Posterior vena cava (tissue), 2 donors: ENCODE results near the gene LRRC3C. TPM values are rescaled to one million over a fixed set of nuclear protein-coding genes. Genes with fewer than 3 reads are reported as not detected.

Experiments used
- DNase-seq: peaks from one replicate; pipeline ENCODE4 v3.0.0-alpha.2; 2020; ENCODE audit warnings: low spot score
- intact Hi-C, 2 donors: fragments of 100-400 bp; cut with DNase I; formaldehyde crosslinking; loops; one replicate each; pipeline versions ENCODE4 v1.14.1 to v1.14.2; 2022 to 2023
- total RNA-seq, 2 donors: library from RNA; stranded (reverse); fragmentation: NEBNext Ultra II Directional; extraction: Animal tissue kit (Norgen Biotek cat#: 25700); gene quantifications; one replicate each; pipeline ENCODE4 v1.2.1, GENCODE V29; 2021
- donor health status: DM: yes; HTN: yes; CAD: no.
- donor health status: DM: yes; HTN: yes; CAD: no.

The LRRC3C gene
- total RNA-seq, 2 donors from 2014 or later = not detected

DNA sequence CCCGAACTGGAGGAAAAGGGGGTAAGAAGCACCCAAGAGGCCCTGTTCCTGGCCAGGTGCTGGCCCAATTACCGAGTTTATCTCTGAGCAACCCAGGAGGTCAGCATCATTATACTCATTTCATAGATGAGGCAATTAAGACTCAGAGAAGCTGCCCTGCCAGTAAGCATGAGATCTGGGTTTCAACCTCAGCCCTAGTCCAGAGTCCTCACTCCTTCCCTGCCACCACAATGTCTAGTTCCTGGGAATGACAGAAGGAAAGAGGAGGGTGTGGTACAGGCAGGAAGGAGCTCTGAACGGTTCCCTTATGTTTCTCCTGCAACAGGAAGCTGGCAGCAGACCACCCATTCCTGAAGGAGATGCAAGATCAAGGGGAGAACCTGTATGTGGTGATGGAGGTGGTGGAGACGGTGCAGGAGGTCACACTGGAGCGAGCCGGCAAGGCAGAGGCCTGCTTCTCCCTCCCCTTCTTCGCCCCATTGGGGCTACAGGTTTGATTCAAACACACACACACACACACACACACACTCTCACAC is 42.7 kb downstream of the LRRC3C start:
- intact Hi-C loops = no loop called here

DNA sequence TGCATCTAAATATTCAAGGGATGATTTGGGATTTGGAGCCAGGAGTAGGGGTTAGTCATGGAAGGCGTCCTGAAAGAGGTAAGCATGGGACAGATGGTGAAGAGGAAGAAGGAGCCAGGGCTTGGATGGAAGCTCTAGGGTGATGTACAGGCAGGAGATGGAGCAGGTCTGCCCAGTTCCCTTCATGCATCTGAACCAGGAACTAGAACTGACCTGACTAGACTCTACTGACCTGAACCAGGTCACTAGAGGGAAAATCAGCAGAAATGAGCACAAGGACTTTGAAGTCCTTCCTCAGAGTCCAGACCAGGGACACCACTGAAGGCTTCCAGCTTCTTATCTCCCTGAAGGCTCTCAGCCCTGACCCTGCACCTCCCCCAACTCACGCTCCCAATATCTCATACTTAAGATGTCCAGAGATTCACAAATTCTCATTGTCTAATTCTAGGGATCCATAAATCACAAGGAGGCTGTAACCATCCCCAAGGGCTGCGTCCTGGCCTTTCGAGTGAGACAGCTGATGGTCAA is 43.6 kb downstream of the LRRC3C start:
- no peak for DNase-seq
- intact Hi-C loops = no loop called here

More for the DNA sequence above, 42.7 kb downstream of the LRRC3C start:
- no peak for DNase-seq

DNA sequence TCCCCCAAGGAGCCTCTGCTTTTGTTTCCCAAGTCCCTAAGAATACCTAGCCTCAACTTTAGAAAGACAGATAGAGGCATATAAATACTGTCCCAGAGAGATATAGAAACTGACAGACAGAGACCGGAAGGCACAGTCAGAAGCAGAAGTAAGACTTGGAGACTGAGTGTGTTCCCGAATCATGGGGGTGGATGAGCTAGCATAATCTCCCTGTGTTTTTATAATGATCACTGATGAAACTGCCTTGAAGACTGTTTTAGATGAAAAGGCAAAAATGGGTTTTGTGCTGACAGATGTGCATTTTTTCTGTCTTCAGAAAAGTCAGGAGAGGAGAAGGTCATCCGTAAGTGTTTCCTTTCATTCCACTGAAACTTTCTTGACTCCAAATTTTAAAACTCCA is 44.7 kb downstream of the LRRC3C start:
- intact Hi-C loops = no loop called here
- DNase-seq = no peak

DNA sequence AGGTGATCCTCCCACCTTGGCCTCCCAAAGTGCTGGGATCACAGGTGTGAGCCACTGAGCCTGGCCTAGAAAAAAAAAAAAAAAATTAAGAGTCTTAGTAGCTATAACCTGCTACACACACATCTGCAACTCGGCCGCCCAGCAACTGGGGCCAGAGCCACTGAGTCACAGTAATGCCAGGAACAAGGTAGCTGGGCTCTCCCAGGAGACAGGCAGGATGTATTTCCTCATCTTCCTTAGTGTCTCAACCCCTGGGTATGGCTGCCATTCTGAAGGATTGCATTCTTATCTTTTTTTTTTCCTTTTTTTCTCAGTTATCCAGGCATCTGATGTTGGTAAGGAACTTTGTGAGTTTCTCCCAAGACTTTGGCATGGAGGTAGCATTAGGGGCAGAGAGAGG is 46.0 kb downstream of the LRRC3C start:
- intact Hi-C loops = no loop called here
- no peak for DNase-seq

DNA sequence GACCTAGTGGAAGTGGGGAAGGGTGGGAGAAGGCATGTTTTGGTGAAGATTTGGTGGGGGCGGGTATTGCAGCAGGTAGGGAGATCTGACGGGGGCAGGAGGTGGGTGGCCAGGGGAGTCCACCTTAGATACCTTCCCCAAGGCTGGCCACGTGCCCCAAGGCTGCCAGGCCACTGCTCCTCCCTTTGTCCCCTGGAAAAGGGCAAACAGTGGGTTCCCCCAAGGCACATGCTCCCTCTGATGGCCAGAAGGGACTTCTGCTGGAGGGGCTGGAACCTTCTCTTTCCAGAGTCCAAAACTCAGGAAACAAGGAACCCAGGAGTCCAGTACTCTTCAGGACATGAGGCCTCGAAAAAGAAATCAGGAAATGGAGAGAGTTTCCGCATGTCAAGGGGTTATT is 46.9 kb downstream of the LRRC3C start:
- DNase-seq = no peak
- intact Hi-C loops = no loop called here

DNA sequence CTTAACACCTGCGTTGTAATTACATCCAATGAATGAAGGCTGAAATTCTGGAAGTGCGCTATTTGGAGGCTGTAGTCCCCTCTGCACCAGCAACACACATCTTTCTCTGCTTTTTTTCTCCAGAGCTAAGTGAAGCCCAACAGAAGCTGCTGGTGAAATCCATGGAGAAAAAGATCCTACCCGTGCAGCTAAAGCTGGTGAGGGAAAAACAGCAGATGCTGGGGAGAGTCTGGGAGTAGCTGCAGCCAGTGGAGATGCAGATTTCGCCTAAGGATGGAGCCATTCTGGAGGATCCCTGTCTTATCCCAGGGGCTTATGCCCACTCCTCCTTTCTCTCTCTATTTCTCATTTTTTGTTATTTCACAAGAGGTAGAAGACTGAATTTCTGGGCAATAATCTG is 48.3 kb downstream of the LRRC3C start:
- intact Hi-C loops = no loop called here
- DNase-seq = no peak

DNA sequence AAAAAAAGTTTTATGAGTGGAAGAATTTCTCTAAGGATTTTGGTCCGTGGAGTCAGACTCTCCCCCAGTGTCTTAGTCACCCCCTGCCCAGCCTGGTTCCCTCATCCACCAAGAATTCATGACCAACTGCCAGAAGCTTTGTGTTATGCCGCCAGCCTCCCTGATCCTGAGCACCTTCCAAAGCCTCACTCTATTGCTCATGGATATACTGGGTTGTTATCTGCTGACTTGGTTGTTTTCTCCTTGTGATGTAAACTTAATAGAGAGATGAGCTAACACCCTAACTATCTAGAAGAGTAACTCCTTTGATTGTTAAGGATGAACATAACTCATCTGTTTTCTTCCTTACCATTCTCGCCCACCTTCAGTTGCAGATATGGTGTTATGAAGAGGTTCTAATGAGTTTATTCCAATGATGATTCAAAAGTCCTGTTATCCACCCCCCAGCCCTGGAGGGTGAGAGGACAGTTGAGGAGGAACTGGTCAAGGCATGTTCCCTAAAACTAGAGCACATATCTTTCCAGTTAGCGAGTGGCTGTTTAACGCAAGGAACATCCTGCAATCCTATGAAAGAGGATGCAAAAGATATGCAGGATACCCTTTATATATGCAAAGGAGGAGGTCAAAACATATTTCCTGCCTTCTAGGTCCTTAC is 51.6 kb downstream of the LRRC3C start:
- DNase-seq = no peak
- intact Hi-C loops = no loop called here

DNA sequence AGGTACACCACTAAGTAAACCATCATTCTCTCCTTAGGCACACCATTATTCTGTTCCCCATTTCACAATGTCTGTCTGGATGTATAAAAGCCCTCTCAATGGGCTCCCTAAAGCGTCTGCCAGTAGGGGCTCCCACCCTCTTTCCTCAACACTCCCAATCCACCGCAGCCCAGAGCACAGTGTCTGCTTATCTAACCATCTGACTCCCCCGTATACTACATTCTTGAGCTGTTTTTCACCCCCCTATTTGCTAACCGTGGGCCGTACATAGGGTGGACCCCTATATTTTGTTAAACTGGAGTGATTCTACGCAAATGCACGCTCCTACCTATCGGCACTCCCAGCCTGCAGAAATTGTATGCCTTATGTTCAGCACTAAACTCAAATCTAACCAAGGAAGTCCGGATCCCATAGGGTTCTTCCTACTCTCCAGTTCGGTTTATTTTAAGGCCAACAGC is 52.4 kb downstream of the LRRC3C start:
- peak; percentile 60 for DNase-seq
- intact Hi-C loops = no loop called here

DNA sequence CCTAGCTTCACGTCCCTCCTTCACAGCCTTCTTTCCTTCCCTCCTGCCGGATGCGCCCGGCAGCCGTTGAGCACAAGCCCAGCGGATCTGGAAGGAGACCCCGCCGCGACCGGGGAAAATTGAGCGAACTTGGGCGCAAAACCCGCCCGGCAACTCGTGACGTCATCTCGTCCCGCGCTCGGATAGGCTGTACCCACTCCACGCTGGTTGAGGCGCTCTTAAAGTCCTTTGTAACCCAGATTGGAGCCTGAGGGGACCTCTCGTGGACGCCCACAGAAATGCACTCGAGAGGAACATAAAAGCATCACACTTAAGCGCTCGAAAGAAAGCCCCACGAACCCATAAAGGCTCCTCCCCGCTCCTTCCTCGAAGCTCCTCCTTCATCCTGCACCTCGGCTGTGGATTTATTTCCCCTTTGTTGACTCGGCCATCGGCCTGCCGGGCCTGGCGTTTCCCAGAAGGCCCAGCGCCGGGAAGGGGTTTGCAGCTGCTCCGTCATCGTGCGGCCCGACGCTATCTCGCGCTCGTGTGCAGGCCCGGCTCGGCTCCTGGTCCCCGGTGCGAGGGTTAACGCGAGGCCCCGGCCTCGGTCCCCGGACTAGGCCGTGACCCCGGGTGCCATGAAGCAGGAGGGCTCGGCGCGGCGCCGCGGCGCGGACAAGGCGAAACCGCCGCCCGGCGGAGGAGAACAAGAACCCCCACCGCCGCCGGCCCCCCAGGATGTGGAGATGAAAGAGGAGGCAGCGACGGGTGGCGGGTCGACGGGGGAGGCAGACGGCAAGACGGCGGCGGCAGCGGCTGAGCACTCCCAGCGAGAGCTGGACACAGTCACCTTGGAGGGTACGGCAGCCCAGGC is 53.0 kb downstream of the LRRC3C start, which contains the start of gene PSMD3:
Gene PSMD3 (plus strand): TSS at position 457 of the 856 bp plus-strand sequence. CDS start 164 bp downstream, at position 621.
- DNase-seq = peak; percentile 99
- intact Hi-C loops = no loop called here

DNA sequence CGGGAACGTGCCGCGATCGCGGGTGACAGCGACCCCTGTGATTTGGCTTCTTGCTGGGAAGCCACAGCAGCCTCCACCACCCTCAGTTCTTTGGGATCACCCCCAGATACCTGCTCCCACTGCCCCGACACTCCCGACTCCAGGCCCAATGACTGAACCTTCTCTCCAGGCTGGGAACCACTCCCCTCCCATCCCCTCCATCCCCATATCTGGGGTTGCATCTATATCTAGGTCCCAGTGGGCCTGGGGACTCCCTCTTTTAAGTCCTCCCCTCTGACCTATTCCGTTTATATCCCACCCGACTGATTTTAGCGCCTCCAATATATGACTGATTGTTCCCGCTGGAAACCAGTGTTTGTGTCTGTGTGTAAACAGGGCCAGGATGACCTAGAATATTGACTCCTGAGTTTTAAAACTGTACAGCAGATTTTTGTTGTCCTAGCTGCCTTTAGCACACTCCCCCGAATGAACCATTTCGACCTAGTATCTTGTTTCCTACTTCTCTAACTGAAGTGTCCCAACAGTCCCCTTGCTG is 53.7 kb downstream of the LRRC3C start:
- no peak for DNase-seq
- intact Hi-C loops = no loop called here

DNA sequence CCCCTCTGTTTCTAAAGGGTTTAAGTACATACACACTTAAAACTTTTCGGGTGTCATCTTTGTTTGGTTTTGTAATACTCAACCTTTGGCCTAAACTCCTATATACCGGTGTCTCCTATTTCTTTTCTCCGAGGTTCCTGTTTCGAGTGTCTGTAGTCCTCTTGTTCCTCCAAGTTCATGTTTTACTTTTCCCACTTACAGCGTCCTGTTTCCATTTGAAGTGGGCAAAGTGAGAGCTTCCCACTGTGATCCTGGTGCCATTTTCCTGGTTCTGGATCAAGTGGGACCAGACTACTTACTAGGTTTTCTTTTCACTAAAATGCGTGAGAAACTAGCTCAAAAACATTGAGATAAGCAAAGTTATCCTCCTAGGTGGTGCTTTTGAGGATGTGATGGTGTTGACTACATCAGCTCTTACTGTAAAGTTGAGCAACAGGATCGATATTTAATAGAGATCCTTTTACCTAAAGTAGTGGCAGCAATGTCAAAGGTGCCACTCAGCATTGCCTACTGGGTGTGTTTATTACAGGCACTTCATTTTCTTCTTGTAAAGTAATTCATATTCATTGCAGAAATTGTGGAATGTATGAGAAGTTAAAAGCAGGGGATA is 54.3 kb downstream of the LRRC3C start:
- DNase-seq = no peak
- intact Hi-C loops = no loop called here

DNA sequence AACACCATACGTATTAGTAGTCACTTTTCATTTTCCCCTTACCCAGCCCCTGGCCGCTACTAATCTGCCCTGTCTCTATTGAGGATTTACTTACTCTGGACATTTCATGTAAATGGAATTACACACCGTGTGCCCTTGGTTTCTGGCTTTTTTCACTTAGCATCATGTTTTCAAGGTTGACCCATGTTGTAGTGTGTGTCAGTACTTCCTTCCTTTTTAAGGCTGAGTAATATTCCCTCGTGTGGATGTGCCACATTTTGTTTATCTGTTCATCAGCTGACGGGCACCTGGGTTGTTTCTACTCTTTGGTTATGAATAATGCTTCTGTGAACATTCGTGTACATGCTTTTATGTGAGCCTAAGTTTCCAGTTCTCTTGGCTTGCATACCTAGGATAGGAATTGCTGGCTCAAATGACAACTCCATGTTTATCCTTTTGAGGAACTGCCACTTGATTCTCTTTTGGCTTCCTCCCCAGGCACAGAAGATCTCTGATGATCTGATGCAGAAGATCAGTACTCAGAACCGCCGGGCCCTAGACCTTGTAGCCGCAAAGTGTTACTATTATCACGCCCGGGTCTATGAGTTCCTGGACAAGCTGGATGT is 60.8 kb downstream of the LRRC3C start:
- no peak for DNase-seq
- intact Hi-C loops = no loop called here

DNA sequence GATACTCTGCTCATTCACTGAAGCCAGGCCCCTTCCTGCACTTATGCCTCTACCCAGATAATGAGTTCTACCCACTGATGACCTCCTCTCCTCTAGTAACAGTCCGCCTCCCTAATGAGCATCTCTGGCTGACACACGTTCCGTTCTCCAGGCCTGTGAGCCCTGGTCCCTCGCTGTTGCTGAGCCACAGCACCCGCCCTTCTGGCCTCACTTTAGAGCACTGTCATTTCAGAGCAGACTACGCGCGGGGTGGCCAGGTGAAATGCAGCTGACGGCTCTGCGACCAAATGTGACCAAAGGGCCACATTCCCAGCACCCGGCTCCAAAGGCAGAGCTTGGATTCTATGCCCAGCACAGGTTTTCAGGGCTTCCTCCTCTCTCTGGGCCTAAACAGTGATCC is 66.9 kb downstream of the LRRC3C start:
- DNase-seq = peak; percentile 50
- intact Hi-C loops = no loop called here

Other genes with a start within 250 kb of the LRRC3C start
- 10 to 100 TPM; 12.0 to 12.3 TPM for gene PGAP3, start 239.7 kb upstream of the LRRC3C start, total RNA-seq
- gene ERBB2, start 227.7 kb upstream of the LRRC3C start, total RNA-seq = 10 to 100 TPM; 33.0 to 42.8 TPM
- 10 to 100 TPM; 27.4 to 33.6 TPM for gene MIEN1, start 197.2 kb upstream of the LRRC3C start, total RNA-seq
- not detected for gene GRB7, start 189.8 kb upstream of the LRRC3C start, total RNA-seq
- 1 to 10 TPM; 1.6 TPM for gene IKZF3, start 63.4 kb upstream of the LRRC3C start, total RNA-seq
- gene ZPBP2, start 59.5 kb upstream of the LRRC3C start, total RNA-seq = not detected
- gene GSDMB, start 9.1 kb upstream of the LRRC3C start, total RNA-seq = 1 to 10 TPM; 4.2 to 6.0 TPM
- 10 to 100 TPM; 32.1 to 43.2 TPM for gene ORMDL3, start 131 bp upstream of the LRRC3C start, total RNA-seq
- gene GSDMA, start 35.3 kb downstream of the LRRC3C start, total RNA-seq = under 1 TPM; 0.19 to 0.57 TPM
- 10 to 100 TPM; 57.6 to 65.5 TPM for gene PSMD3, start 53.1 kb downstream of the LRRC3C start, total RNA-seq
- 10 to 100 TPM in 1 of 2 donors, under 1 TPM in 1; 0.69 to 15.3 TPM for gene CSF3, start 87.7 kb downstream of the LRRC3C start, total RNA-seq
- 10 to 100 TPM; 46.2 to 53.2 TPM for gene MED24, start 126.7 kb downstream of the LRRC3C start, total RNA-seq
- gene THRA, start 135.2 kb downstream of the LRRC3C start, total RNA-seq = 10 to 100 TPM; 50.8 to 65.8 TPM
- 10 to 100 TPM; 20.2 to 24.2 TPM for gene NR1D1, start 172.9 kb downstream of the LRRC3C start, total RNA-seq
- 10 to 100 TPM; 66.7 to 68.8 TPM for gene MSL1, start 194.2 kb downstream of the LRRC3C start, total RNA-seq
- gene CASC3, start 212.8 kb downstream of the LRRC3C start, total RNA-seq = 100 to 1,000 TPM in 1 of 2 donors, 10 to 100 TPM in 1; 99.2 to 103 TPM
- 1 to 10 TPM; 4.5 to 5.2 TPM for gene RAPGEFL1, start 249.7 kb downstream of the LRRC3C start, total RNA-seq